SIG-M5 treated with dmso at 0.1 percent for 504 hours (cell line): Measurements from ENCODE around the gene TBC1D13.
"Not testable (repeated sequence)": the region's sequence is repeated elsewhere in the genome, so short reads cannot be mapped to it uniquely, and the experiment has no call there.

Experiments
- DNase-seq: peaks from one replicate; lab custom pipeline; 2025; ENCODE audit not compliant: unreplicated experiment; lab: John Stamatoyannopoulos, UW

The TBC1D13 gene

DNA sequence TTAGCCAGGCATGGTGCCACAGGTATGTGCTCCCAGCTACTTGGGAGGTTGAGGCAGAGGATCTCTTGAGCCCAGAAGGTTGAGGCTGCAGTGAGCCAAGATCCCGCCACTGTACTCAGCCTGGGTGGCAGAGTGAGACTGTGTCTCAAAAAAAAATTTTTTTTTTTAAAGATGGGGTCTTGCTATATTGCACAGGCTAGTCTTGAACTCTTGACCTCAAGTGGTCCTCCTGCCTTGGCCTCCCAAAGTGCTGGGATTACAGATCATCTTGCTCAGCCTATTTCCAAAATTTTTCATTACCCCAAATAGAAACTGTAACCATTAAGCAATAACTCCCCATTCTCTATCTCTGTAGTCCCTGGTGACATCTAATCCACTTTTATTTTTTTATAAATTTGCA, 4.4 kb upstream of the TBC1D13 start:
- DNase-seq: no peak

DNA sequence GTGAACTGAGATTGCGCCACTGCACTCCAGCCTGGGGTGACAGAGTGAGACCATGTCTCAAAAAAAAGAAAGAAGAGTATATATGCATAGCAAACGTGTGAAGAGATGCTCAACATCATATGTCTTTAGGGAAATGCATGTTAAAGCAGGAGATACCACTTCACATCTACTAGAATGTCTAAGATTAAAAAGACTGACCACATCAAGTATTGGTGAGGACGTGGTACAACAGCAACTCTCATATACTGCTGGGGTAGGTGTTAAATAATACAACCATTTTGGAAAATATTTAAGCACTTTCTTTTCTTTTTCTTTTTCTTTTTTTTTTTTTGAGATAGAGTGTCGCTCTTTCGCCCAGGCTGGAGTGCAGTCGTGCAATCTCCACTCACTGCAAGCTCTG, 1.6 kb upstream of the TBC1D13 start:
- DNase-seq: no peak

DNA sequence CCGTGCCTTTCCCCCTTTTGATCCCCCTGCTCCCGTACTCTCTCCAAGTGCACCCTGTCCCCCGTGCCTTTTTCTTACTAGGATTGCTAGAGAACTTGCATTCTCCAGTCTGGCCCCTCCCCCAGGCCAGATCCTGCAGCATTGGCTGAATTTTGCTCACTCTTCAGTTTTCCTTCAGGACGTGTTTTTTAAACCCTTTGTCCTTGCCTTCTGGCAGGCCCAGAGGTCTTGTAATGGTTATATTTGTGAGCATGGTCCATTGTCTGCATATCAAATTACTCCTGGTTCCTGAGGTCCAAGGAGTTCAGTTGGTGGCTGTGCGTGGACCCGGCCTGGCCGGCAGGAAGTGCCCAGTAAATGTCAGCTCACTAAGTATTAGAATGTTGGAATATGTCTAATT, 606 bp downstream of the TBC1D13 start:
- DNase-seq: no peak

DNA sequence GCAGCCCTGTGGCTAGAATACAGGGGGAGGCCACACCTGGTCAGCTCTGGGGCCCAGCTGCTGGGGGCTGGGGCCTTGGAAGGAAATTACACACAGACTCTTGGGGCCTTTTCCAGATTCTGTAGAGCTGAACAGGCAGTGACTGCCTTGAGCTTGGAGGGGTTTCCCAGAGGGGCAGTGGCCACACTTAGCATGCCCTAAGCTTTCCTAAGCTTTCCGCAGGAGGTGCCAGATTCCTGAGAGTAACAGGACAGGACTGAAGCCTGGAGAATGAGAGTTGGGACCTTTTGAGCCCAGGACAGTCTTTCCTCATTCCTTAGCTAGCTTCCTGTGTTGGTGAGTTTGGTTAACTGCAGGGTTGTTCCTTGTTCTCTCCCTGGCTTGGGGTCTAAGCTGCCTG, 1.4 kb downstream of the TBC1D13 start:
- DNase-seq: no peak

- no peak for DNase-seq
Measured at GRCh38 chr9:128790536-128790935, 3.5 kb downstream of the TBC1D13 start.

- no peak for DNase-seq
Measured at GRCh38 chr9:128792134-128792533, 5.1 kb downstream of the TBC1D13 start.

- DNase-seq: no peak
Measured at GRCh38 chr9:128792978-128793686, 6.1 kb downstream of the TBC1D13 start.

GRCh38 chr9:128794961-128795360, 7.9 kb downstream of the TBC1D13 start:
- DNase-seq: not testable (repeated sequence)

GRCh38 chr9:128798896-128799295, 11.8 kb downstream of the TBC1D13 start:
- DNase-seq: no peak

GRCh38 chr9:128800061-128800460, 13.0 kb downstream of the TBC1D13 start:
- no peak for DNase-seq

- no peak for DNase-seq
Measured at GRCh38 chr9:128802482-128802881, 15.4 kb downstream of the TBC1D13 start.

DNA sequence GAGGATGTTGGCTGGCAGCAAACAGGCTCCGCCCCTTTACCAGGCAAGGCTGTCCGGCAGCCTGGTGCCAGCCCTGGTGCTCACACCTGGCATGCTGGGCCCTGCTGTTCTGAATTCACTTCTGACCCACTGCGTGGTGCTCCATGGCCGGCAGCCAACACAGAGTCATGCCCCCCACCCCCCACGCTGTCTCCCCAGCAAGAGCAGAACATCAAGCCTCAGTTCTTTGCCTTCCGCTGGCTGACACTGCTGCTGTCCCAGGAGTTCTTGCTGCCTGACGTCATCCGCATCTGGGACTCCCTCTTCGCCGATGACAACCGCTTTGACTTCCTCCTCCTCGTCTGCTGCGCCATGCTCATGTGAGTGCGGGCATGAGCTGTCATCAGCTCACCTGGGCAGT, 18.6 kb downstream of the TBC1D13 start:
- DNase-seq: no peak

GRCh38 chr9:128807827-128808226, 20.8 kb downstream of the TBC1D13 start:
- no peak for DNase-seq

DNA sequence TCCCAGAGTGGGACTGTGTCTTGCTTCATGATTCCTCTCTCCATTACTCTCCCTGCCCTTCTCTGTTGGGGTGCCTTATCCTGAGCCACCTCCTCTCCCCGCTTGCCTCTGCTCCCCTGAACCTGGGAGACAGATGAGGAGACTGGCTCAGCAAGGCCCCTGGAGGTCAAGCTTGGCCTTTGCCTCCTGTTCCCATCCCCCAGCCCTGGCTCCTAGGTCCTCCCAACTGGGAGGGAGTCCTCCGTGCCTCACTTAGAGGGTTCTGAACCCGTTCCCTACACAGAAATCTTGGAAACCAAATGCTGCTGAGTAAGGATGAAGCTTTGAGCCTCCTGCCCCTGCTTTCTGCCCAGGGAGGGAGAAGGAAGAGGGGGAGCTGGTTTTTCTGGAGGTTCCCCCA, 21.5 kb downstream of the TBC1D13 start:
- DNase-seq: no peak

- DNase-seq: no peak
Measured at GRCh38 chr9:128809036-128809599, 22.1 kb downstream of the TBC1D13 start.

DNA sequence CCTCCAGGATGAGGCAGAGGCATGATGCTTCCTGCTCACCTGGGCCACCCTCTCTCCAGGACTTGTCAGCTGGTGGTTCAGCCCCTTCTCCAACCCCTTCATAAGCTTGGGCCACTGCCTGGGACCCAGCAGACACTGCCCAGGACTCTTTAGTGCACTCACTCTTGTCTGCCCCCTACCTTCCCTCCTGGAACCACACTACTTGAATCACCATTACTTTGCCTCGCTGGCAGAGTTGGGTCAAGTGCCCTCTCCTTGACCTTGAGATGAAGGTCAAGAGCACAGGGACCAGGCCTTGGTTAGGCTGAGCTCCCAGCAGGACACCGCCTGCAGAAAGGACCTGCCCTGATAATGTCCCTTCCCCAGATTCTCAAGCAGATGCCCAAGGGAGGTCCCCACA, 22.8 kb downstream of the TBC1D13 start:
- no peak for DNase-seq

DNA sequence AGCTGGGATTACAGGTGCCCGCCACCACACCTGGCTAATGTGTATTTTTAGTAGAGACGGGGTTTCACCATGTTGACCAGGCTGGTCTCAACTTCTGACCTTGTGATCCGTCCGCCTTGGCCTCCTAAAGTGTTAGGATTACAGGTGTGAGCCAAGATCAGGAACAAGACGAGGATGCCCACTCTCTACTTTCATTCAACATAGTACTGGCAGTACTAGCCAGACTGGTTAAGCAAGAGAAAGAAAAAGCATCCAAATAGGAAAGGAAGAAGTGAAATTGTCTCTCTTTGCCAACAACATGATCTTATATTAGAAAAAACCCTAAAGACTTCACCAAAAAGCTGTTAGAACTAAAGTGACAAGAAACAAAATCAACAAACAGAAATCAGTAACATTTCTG, 23.8 kb downstream of the TBC1D13 start:
- DNase-seq: no peak

- DNase-seq: peak; percentile 90
Measured at GRCh38 chr9:128818099-128818838, 31.2 kb downstream of the TBC1D13 start, which contains the start of gene ENDOG. TSS of gene ENDOG (plus strand) at chr9:128818500. CDS start at chr9:128818685, 185 bp downstream.

- DNase-seq: no peak
Measured at GRCh38 chr9:128818839-128819715, 32.0 kb downstream of the TBC1D13 start.

DNA sequence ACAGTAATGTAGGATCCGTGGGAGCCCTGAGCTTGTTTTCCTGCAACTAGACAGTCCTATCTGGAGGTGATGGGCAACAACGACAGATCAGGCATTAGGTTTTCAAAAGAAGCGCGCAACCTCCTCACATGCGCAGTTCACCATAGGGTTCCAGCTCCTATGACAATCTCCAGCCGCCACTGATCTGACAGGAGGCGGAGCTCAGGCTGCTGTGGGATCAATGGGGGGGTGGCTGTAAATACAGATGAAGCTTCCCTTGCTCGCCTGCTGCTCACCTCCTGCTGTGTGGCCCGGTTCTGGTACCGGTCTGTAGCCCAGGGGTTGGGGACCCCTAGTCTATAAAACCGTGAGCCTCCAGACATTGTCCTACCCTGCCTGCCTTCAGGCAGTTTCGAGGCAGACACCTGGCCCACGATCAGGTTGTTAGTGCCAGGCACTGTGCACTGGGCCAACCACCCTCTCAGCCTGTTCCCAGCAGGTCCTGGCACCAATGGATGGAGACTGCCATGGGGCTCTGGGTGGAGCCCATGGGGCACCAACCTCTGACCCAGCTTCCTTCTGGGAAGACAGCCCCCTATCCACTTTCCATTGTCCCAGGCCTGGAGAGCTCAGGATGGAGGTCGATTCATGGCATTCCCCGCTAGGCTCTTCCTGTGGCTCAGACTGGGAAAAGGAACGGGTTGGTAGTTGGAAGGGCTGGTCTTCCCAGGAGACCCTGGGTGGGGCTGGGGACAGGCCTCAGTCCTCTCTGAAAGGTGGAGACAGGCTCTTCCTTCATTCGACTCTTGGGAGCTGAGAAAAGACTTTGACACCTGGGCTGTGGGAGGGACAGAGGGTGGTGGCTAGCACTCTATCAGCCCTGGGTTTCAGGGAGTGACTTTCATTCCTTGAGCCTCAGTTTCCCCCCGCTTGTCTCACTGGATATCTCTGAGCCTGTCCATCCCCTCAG, 32.9 kb downstream of the TBC1D13 start:
- peak; percentile 56 for DNase-seq
